GM13976 (cell line): ENCODE data around the gene CDH22.

Experiments
- DNase-seq: peaks from one replicate; pipeline ENCODE4 v3.0.0; 2012; ENCODE audit warnings: low spot score
- CTCF ChIP-seq: IDR thresholded peaks from 2 replicates; pipeline ENCODE4 v1.5.1; 2012; ENCODE audit warnings: borderline replicate concordance, mild to moderate bottlenecking; ENCODE audit not compliant: insufficient read depth; ENCODE audit errors: extremely low read depth, missing control alignments, control extremely low read depth
- in situ Hi-C: fragments of 300-500 bp; cut with MboI; formaldehyde crosslinking; loops from one replicate; pipeline ENCODE4 v1.12.0; 2022; ENCODE audit warnings: low sequenced_read_pairs, mixed read lengths, inconsistent platforms; ENCODE audit not compliant: unreplicated experiment

The CDH22 gene

GRCh38 chr20:46150943-46151342 is 157.4 kb downstream of the CDH22 start:
- in situ Hi-C loops, result no loop called here
- no peak for DNase-seq
- no peak for TF ChIP-seq CTCF

- no peak for DNase-seq
- no peak for TF ChIP-seq CTCF
- in situ Hi-C loops, result loop anchor here (25.0 kb wide), 1 partner anchor 539 kb away; the partner anchor contains the start of gene TP53RK
These were observed 159.7 kb downstream of the CDH22 start for GRCh38 chr20:46148313-46149208.

- in situ Hi-C loops, result loop anchor here (25.0 kb wide), 1 partner anchor 542 kb away; the partner anchor contains the start of gene TP53RK
- TF ChIP-seq CTCF, result no peak
- DNase-seq, result no peak
These were observed 162.6 kb downstream of the CDH22 start for GRCh38 chr20:46145713-46146112.

GRCh38 chr20:46144432-46145025 is 163.8 kb downstream of the CDH22 start:
- in situ Hi-C loops, result loop anchor here (25.0 kb wide), 1 partner anchor 543 kb away; the partner anchor contains the start of gene TP53RK
- no peak for DNase-seq
- TF ChIP-seq CTCF, result no peak

- in situ Hi-C loops, result loop anchor here (25.0 kb wide), 1 partner anchor 545 kb away; the partner anchor contains the start of gene TP53RK
- no peak for DNase-seq
- no peak for TF ChIP-seq CTCF
These were observed 166.2 kb downstream of the CDH22 start for GRCh38 chr20:46142124-46142523.

- in situ Hi-C loops, result loop anchor here (25.0 kb wide), 1 partner anchor 547 kb away; the partner anchor contains the start of gene TP53RK
- no peak for DNase-seq
- no peak for TF ChIP-seq CTCF
These were observed 168.3 kb downstream of the CDH22 start for GRCh38 chr20:46139908-46140482.
